SK-N-SH (cell line): ENCODE measurements around the gene CDKN2B-AS1. TPM values are rescaled to one million over a fixed set of nuclear protein-coding genes. Genes with fewer than 3 reads are reported as not detected.
A peak's percentile ranks its signal among the peaks of the same experiment; 100 is the strongest.

Experiments used
- CTCF ChIA-PET: fragments of 300-600, 350-600 bp; formaldehyde crosslinking; extraction: SDS; loops from one replicate; lab custom pipeline; 2021; lab: Yijun Ruan, JAX
- POLR2A ChIA-PET: fragments of 350-600 bp; sonication (Branson Sonifier 250); formaldehyde crosslinking; extraction: SDS; loops from one replicate; lab custom pipeline; 2020; ENCODE audit warnings: antibody characterized with exemption, inconsistent platforms; lab: Yijun Ruan, JAX
- DNase-seq: peaks from one replicate; pipeline ENCODE4 v3.0.0; 2012
- H2AFZ ChIP-seq: fragments of 200-600 bp; sonication (generic); 2 replicates; pipeline ENCODE4 v1.8.1; 2016; ENCODE audit warnings: antibody characterized with exemption, mild to moderate bottlenecking, low read depth
- H3F3A ChIP-seq: fragments of 200-600 bp; sonication (generic); replicated peaks from 2 replicates; pipeline ENCODE3; 2016; ENCODE audit warnings: antibody characterized with exemption, mild to moderate bottlenecking; ENCODE audit not compliant: insufficient read depth
- H3K27ac ChIP-seq, 2 experiments: fragments of 200-500 bp in 1 of 2; fragments of 200-600 bp in 1 of 2; sonication (Bioruptor generic) in 1 of 2; sonication (generic), shearing (Covaris generic) in 1 of 2; 2 replicates each; pipeline versions ENCODE4 v1.5.1 to v1.6.1; 2014 to 2016; ENCODE audit warnings: low read depth in 2 of 2, inconsistent platforms in 1 of 2, low read length in 1 of 2, mild to moderate bottlenecking in 1 of 2, mixed read lengths in 1 of 2
- H3K27me3 ChIP-seq: fragments of 200-600 bp; sonication (generic), shearing (Covaris generic); 2 replicates; pipeline ENCODE4 v1.6.1; 2016; ENCODE audit warnings: mixed run types; ENCODE audit not compliant: insufficient read depth
- H3K36me3 ChIP-seq, 2 experiments: fragments of 200-500 bp in 1 of 2; fragments of 200-600 bp in 1 of 2; sonication (Bioruptor generic) in 1 of 2; sonication (generic) in 1 of 2; replicated peaks in 1 of 2; 2 replicates each; pipeline versions ENCODE3 to v1.5.1; 2014 to 2016; ENCODE audit warnings: low read length in 1 of 2, mild to moderate bottlenecking in 1 of 2; ENCODE audit not compliant: insufficient read depth in 2 of 2, control insufficient read depth in 1 of 2
- H3K4me1 ChIP-seq, 2 experiments: fragments of 200-500 bp in 1 of 2; fragments of 200-600 bp in 1 of 2; sonication (Bioruptor generic) in 1 of 2; sonication (generic), shearing (Covaris generic) in 1 of 2; 2 replicates each; pipeline versions ENCODE4 v1.5.1 to v1.6.1; 2014 to 2016; ENCODE audit warnings: low read depth in 1 of 2, low read length in 1 of 2, mixed run types in 1 of 2; ENCODE audit not compliant: insufficient read depth in 2 of 2, control insufficient read depth in 1 of 2
- H3K4me2 ChIP-seq: fragments of 200-600 bp; sonication (generic), shearing (Covaris generic); 2 replicates; pipeline ENCODE4 v1.6.1; 2017; ENCODE audit warnings: mixed run types
- H3K4me3 ChIP-seq, 2 experiments: fragments of 200-500 bp in 1 of 2; fragments of 200-600 bp in 1 of 2; sonication (Bioruptor generic) in 1 of 2; sonication (generic), shearing (Covaris generic) in 1 of 2; 2 replicates each; pipeline versions ENCODE4 v1.5.1 to v1.8.1; 2014 to 2016; ENCODE audit warnings: low read depth in 2 of 2, inconsistent platforms in 1 of 2, low read length in 1 of 2, mild to moderate bottlenecking in 1 of 2, mixed read lengths in 1 of 2, moderate library complexity in 1 of 2
- H3K79me2 ChIP-seq: fragments of 200-600 bp; sonication (generic); 2 replicates; pipeline ENCODE4 v1.8.1; 2017; ENCODE audit warnings: mild to moderate bottlenecking; ENCODE audit not compliant: insufficient read depth
- H3K9ac ChIP-seq: fragments of 200-600 bp; sonication (generic); 2 replicates; pipeline ENCODE4 v1.6.1; 2017; ENCODE audit warnings: mixed run types
- H3K9me2 ChIP-seq: fragments of 200-600 bp; sonication (generic); 2 replicates; pipeline ENCODE4 v1.6.1; 2017; ENCODE audit warnings: mixed run types
- H3K9me3 ChIP-seq: fragments of 200-600 bp; sonication (generic); 2 replicates; pipeline ENCODE4 v1.6.1; 2017; ENCODE audit warnings: mixed run types, mild to moderate bottlenecking, moderate library complexity
- H4K20me1 ChIP-seq: fragments of 200-600 bp; sonication (generic); 2 replicates; pipeline ENCODE4 v1.6.1; 2017; ENCODE audit warnings: mild to moderate bottlenecking, mixed run types; ENCODE audit not compliant: insufficient read depth
- CHD2 ChIP-seq: fragments of 150-350 bp; IDR thresholded peaks from 2 replicates; pipeline ENCODE4 v1.6.1; 2018; ENCODE audit warnings: low read length; ENCODE audit not compliant: partially characterized antibody
- EP300 ChIP-seq, 2 experiments: IDR thresholded peaks; 2 replicates each; pipeline versions ENCODE4 v1.4.0 to v1.6.1; 2012; ENCODE audit warnings: borderline replicate concordance in 1 of 2, low read depth in 1 of 2, low read length in 1 of 2
- MAX ChIP-seq: IDR thresholded peaks from 2 replicates; pipeline ENCODE4 v1.4.0; 2012; ENCODE audit warnings: low read depth
- MEF2A ChIP-seq: IDR thresholded peaks from 2 replicates; pipeline ENCODE4 v1.4.0; 2012; ENCODE audit warnings: low read depth, borderline replicate concordance
- NRF1 ChIP-seq: IDR thresholded peaks from 2 replicates; pipeline ENCODE4 v1.6.1; 2012; ENCODE audit warnings: low read depth, mild to moderate bottlenecking, low read length
- RAD21 ChIP-seq: IDR thresholded peaks from 2 replicates; pipeline ENCODE4 v1.6.1; 2012; ENCODE audit warnings: mild to moderate bottlenecking, low read length
- REST ChIP-seq: IDR thresholded peaks from 2 replicates; pipeline ENCODE4 v1.6.1; 2012; ENCODE audit warnings: mild to moderate bottlenecking, low read depth, low read length, moderate library complexity
- SMC3 ChIP-seq: IDR thresholded peaks from 2 replicates; pipeline ENCODE4 v1.6.1; 2012; ENCODE audit warnings: low read depth, low read length, improper control_type of control experiment
- ZBTB33 ChIP-seq: IDR thresholded peaks from 2 replicates; pipeline ENCODE4 v1.4.0; 2012; ENCODE audit warnings: low read depth, borderline replicate concordance
- WGBS: methylation state at CpG from one replicate; pipeline ENCODE4 v1.1.6; 2017; ENCODE audit warnings: low lambda C conversion rate; 5-methylcytosine and 5-hydroxymethylcytosine counted together
- polyA plus RNA-seq, 3 experiments: library from polyadenylated mRNA; depleted of rRNA; stranded (reverse); fragments of >200 nt; gene quantifications; 2 replicates each; pipeline ENCODE4 v1.2.3, GENCODE V29; 2012
- TF ChIP-seq, protein P1 (sequence below): fragments of 200-600 bp; sonication (generic); IDR thresholded peaks from 2 replicates; pipeline ENCODE4 v1.6.1; 2017; ENCODE audit warnings: antibody characterized with exemption, mild to moderate bottlenecking, moderate library complexity

The CDKN2B-AS1 gene
- polyA plus RNA-seq, 1 of the 3 experiments (the other 2 are of a cell fraction), result 0.25 TPM

GRCh38 chr9:22005021-22005701, 10.6 kb downstream of the CDKN2B-AS1 start:
- H3K9me3 ChIP-seq, result no peaks in the 10 kb centered on the region
- ChIA-PET POLR2A (no interaction called here), CTCF (no interaction called here)
- peaks cover 15% of the 10 kb centered on the region for H3F3A ChIP-seq
- H3K4me1 ChIP-seq, result peaks cover 0 to 16% of the 10 kb centered on the region in 2 experiments; a peak in 2 of 4 replicates
- peak; percentile 21 for DNase-seq
- H3K27me3 ChIP-seq, result no peaks in the 10 kb centered on the region; the same call in 1 of the 2 replicates
- no peaks in the 10 kb centered on the region for H3K9me2 ChIP-seq
- no peak overlapping the region for H3K9ac ChIP-seq
- no peaks in the 10 kb centered on the region for H4K20me1 ChIP-seq
- no peaks in the 10 kb centered on the region; the same call in 1 of the 2 replicates for H3K79me2 ChIP-seq
- TF ChIP-seq RAD21, result no peak
- TF ChIP-seq, protein P1, sequence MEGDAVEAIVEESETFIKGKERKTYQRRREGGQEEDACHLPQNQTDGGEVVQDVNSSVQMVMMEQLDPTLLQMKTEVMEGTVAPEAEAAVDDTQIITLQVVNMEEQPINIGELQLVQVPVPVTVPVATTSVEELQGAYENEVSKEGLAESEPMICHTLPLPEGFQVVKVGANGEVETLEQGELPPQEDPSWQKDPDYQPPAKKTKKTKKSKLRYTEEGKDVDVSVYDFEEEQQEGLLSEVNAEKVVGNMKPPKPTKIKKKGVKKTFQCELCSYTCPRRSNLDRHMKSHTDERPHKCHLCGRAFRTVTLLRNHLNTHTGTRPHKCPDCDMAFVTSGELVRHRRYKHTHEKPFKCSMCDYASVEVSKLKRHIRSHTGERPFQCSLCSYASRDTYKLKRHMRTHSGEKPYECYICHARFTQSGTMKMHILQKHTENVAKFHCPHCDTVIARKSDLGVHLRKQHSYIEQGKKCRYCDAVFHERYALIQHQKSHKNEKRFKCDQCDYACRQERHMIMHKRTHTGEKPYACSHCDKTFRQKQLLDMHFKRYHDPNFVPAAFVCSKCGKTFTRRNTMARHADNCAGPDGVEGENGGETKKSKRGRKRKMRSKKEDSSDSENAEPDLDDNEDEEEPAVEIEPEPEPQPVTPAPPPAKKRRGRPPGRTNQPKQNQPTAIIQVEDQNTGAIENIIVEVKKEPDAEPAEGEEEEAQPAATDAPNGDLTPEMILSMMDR, result peak; percentile 19; the same call in 1 of the 2 replicates
- no peak overlapping the region for H3K27ac ChIP-seq
- peak overlapping the region; percentile 58 for H3K4me2 ChIP-seq
- H3K4me3 ChIP-seq, result peak overlapping the region; percentile 40
- peaks cover 0 to 4% of the 10 kb centered on the region in 2 experiments for H3K36me3 ChIP-seq
- no peak overlapping the region for H2AFZ ChIP-seq
- WGBS, result 27% methylated on average over 19 of the region's 25 CpGs

- Histone ChIP-seq H3K36me3 (peaks cover 0 to 4% of the 10 kb centered on the region in 2 experiments), H3K4me1 (peaks cover 0 to 16% of the 10 kb centered on the region in 2 experiments; a peak in 2 of 4 replicates), H3K27me3 (no peaks in the 10 kb centered on the region; the same call in 1 of the 2 replicates), H3K27ac (no peak overlapping the region), H3K9ac (no peak overlapping the region), H4K20me1 (no peaks in the 10 kb centered on the region), H2AFZ (no peak overlapping the region), H3K9me3 (no peaks in the 10 kb centered on the region), H3F3A (peaks cover 15% of the 10 kb centered on the region), H3K9me2 (no peaks in the 10 kb centered on the region), H3K4me2 (peak overlapping the region; percentile 58), H3K4me3 (peak overlapping the region; percentile 40), H3K79me2 (no peaks in the 10 kb centered on the region; the same call in 1 of the 2 replicates)
- peak; percentile 21 for DNase-seq
- ChIA-PET CTCF (interaction anchor here (5.1 to 5.8 kb wide), 2 partner anchors 9 to 196 kb away, joined by 60 to 109 read pairs; partner anchors contain the start of genes CDKN2A and CDKN2B-AS1), POLR2A (no interaction called here)
- 6% methylated on average over 17 of the region's 44 CpGs for WGBS
- TF ChIP-seq, protein P1, result no peak
- TF ChIP-seq RAD21, result no peak
- no peak for TF ChIP-seq NRF1
- TF ChIP-seq REST, result no peak
- TF ChIP-seq CHD2, result no peak
- no peak for TF ChIP-seq EP300 (IDR thresholded peaks at IDR 0.05; ENCODE audit: borderline replicate concordance in 1 of 2, low read depth in 1 of 2, low read length in 1 of 2)
- no peak for TF ChIP-seq SMC3
- TF ChIP-seq ZBTB33, result no peak
- TF ChIP-seq MEF2A, result no peak
- no peak for TF ChIP-seq MAX
These were observed 11.4 kb downstream of the CDKN2B-AS1 start for GRCh38 chr9:22005702-22006606.
